OCI-LY7 (cell line): ENCODE results near the gene EFNA5. TPM values are rescaled to one million over a fixed set of nuclear protein-coding genes. Genes with fewer than 3 reads are reported as not detected.

ENCODE experiments used
- BruUV-seq: library from RNA; stranded (reverse); fragments of 400-500 nt; replicated peaks from 2 replicates; lab custom pipeline; 2021; lab: Mats Ljungman, UMichigan
- CTCF ChIA-PET: fragments of 300-600 bp; sonication (Branson Sonifier 250); formaldehyde crosslinking; loops from one replicate; lab custom pipeline; 2022; ENCODE audit warnings: antibody characterized with exemption; ENCODE audit not compliant: unreplicated experiment; lab: Charles Lee
- POLR2A ChIA-PET: fragments of 300-600 bp; sonication (Branson Sonifier 250); formaldehyde crosslinking; loops from one replicate; lab custom pipeline; 2022; ENCODE audit warnings: antibody characterized with exemption; lab: Charles Lee
- DNase-seq: peaks from one replicate; pipeline ENCODE4 v3.0.0-alpha.2; 2015; ENCODE audit warnings: low spot score
- H2AFZ ChIP-seq: fragments of 200-600 bp; sonication (generic), shearing (Covaris generic); 2 replicates; pipeline ENCODE4 v1.6.1; 2014; ENCODE audit warnings: mild to moderate bottlenecking, antibody characterized with exemption, low read length, moderate library complexity
- H3K27ac ChIP-seq: fragments of 200-600 bp; sonication (generic); 2 replicates; pipeline ENCODE4 v1.5.1; 2014; ENCODE audit warnings: mixed run types, low read depth, mild to moderate bottlenecking, moderate library complexity, low read length, inconsistent platforms; ENCODE audit not compliant: poor library complexity, severe bottlenecking
- H3K36me3 ChIP-seq: fragments of 200-600 bp; sonication (generic); 2 replicates; pipeline ENCODE4 v1.6.1; 2014; ENCODE audit warnings: mild to moderate bottlenecking, antibody characterized with exemption, low read length, moderate library complexity, mixed read lengths; ENCODE audit not compliant: insufficient read depth
- H3K4me1 ChIP-seq: fragments of 200-600 bp; sonication (generic); 2 replicates; pipeline ENCODE4 v1.5.1; 2014; ENCODE audit warnings: mild to moderate bottlenecking, low read length; ENCODE audit not compliant: insufficient read depth, poor library complexity, severe bottlenecking
- H3K4me2 ChIP-seq: fragments of 200-600 bp; sonication (generic); 2 replicates; pipeline ENCODE4 v1.6.1; 2014; ENCODE audit warnings: mild to moderate bottlenecking, low read length
- H3K4me3 ChIP-seq: fragments of 200-600 bp; sonication (generic); 2 replicates; pipeline ENCODE4 v1.5.1; 2014; ENCODE audit warnings: mild to moderate bottlenecking, low read depth, low read length; ENCODE audit not compliant: poor library complexity, severe bottlenecking
- H3K79me2 ChIP-seq: fragments of 200-600 bp; sonication (generic); 2 replicates; pipeline ENCODE4 v1.6.1; 2016; ENCODE audit warnings: low read depth, mild to moderate bottlenecking, low read length, moderate library complexity, mixed read lengths; ENCODE audit not compliant: insufficient read depth
- H3K9me2 ChIP-seq: fragments of 200-600 bp; sonication (generic); 2 replicates; pipeline ENCODE4 v1.6.1; 2016; ENCODE audit warnings: mild to moderate bottlenecking, low read length, mixed read lengths; ENCODE audit not compliant: insufficient read depth
- H3K9me3 ChIP-seq: fragments of 200-600 bp; sonication (generic); 2 replicates; pipeline ENCODE4 v1.6.1; 2014; ENCODE audit warnings: mild to moderate bottlenecking, mixed run types, low read length, mixed read lengths
- H4K20me1 ChIP-seq: fragments of 200-600 bp; sonication (generic); 2 replicates; pipeline ENCODE4 v1.6.1; 2014; ENCODE audit warnings: mild to moderate bottlenecking, antibody characterized with exemption, low read length, moderate library complexity, mixed read lengths; ENCODE audit not compliant: insufficient read depth
- CTCF ChIP-seq: fragments of 200-600 bp; sonication (generic); conservative IDR thresholded peaks from 2 replicates; pipeline ENCODE4 v1.5.1; 2014; ENCODE audit warnings: mild to moderate bottlenecking, antibody characterized with exemption, low read length, moderate library complexity, mixed read lengths
- EZH2phosphoT487 ChIP-seq: fragments of 200-600 bp; sonication (generic); IDR thresholded peaks from 2 replicates; pipeline ENCODE4 v1.6.1; 2018; ENCODE audit warnings: low read depth, borderline replicate concordance, mild to moderate bottlenecking, mixed run types, antibody characterized with exemption, low read length, moderate library complexity, mixed read lengths
- intact Hi-C: fragments of 100-400 bp; cut with micrococcal nuclease; formaldehyde crosslinking; loops from one replicate; pipeline ENCODE4 v1.10.0; 2022; ENCODE audit not compliant: unreplicated experiment
- total RNA-seq, 2 experiments: library from RNA; depleted of rRNA in 1 of 2; stranded (reverse); fragments of >200 nt in 1 of 2; shearing (Covaris generic) in 1 of 2; gene quantifications; 2 replicates each; pipeline ENCODE4 v1.2.3, GENCODE V29; 2014 to 2022

The EFNA5 gene
- total RNA-seq, 2 experiments from 2014 or later: 2.1 to 3.1 TPM

- CTCF ChIA-PET: no interaction called here
- intact Hi-C loops: no loop called here
These were observed 34.7 kb downstream of the EFNA5 start for GRCh38 chr5:107636068-107636467.

GRCh38 chr5:107634981-107635848 is 35.5 kb downstream of the EFNA5 start:
- Histone ChIP-seq H3K9me2 (no peaks in the 10 kb centered on the region), H3K27ac (no peak overlapping the region), H4K20me1 (no peaks in the 10 kb centered on the region), H3K79me2 (no peaks in the 10 kb centered on the region), H2AFZ (no peak overlapping the region), H3K4me3 (no peak overlapping the region), H3K4me1 (peaks cover 7% of the 10 kb centered on the region), H3K4me2 (no peak overlapping the region), H3K9me3 (no peaks in the 10 kb centered on the region; the same call in 1 of the 2 replicates), H3K36me3 (no peaks in the 10 kb centered on the region)
- no peak for DNase-seq
- TF ChIP-seq CTCF: no peak
- no peak for TF ChIP-seq EZH2phosphoT487
- intact Hi-C loops: no loop called here
- ChIA-PET CTCF (no interaction called here), POLR2A (interaction anchor here (0.9 to 1.1 kb wide), 3 partner anchors 15 to 58 kb away, joined by 3 read pairs; no protein-coding TSS in a partner anchor)
- BruUV-seq: no TSS peak

More at GRCh38 chr5:107636068-107636467, 34.7 kb downstream of the EFNA5 start:
- TF ChIP-seq CTCF (no peak), EZH2phosphoT487 (no peak)
- H4K20me1 ChIP-seq: no peaks in the 10 kb centered on the region
- no peaks in the 10 kb centered on the region for H3K9me2 ChIP-seq
- H3K27ac ChIP-seq: no peak overlapping the region
- DNase-seq: no peak
- POLR2A ChIA-PET: interaction anchor here (0.9 to 1.5 kb wide), 5 partner anchors 8 to 59 kb away, joined by 3 to 6 read pairs (median 3); no protein-coding TSS in a partner anchor
- no peak overlapping the region for H3K4me3 ChIP-seq
- no peak overlapping the region for H3K4me2 ChIP-seq
- H2AFZ ChIP-seq: peak overlapping the region; percentile 40; the same call in 1 of the 2 replicates
- H3K4me1 ChIP-seq: peaks cover 7% of the 10 kb centered on the region
- H3K79me2 ChIP-seq: no peaks in the 10 kb centered on the region
- no TSS peak for BruUV-seq
- H3K36me3 ChIP-seq: no peaks in the 10 kb centered on the region
- H3K9me3 ChIP-seq: no peaks in the 10 kb centered on the region; the same call in 1 of the 2 replicates
